ENCODE measurements around the gene ESPNL.

ESPNL gene

GRCh38 chr2:238059505-238059904, 40.6 kb upstream of the ESPNL start:
- Histone ChIP-seq H4K20me1 (ENCODE audit: insufficient read depth, low read length) (no peaks in the 10 kb centered on the region), H3K4me3 (ENCODE audit: low read depth in 1 of 2, low read length in 2 of 2) (peak overlapping the region; percentile 57 to 100), H2AFZ (ENCODE audit: low read depth, low read length) (no peak overlapping the region), H3K27me3 (ENCODE audit: insufficient read depth, low read length, poor library complexity) (no peaks in the 10 kb centered on the region), H3K9me3 (ENCODE audit: insufficient read depth, low read length, severe bottlenecking) (no peaks in the 10 kb centered on the region), H3K79me2 (ENCODE audit: insufficient read depth, low read length) (peaks cover 37% of the 10 kb centered on the region), H3K9ac (ENCODE audit: low read depth, low read length) (peak overlapping the region; percentile 97), H3K4me1 (ENCODE audit: insufficient read depth, low read length) (peaks cover 30% of the 10 kb centered on the region), H3K4me2 (ENCODE audit: insufficient read depth, low read length) (peak overlapping the region; percentile 88), H3K36me3 (ENCODE audit: insufficient read depth, low read length) (peaks cover 9% of the 10 kb centered on the region), H3K27ac (ENCODE audit: low read length) (peak overlapping the region; percentile 83)
- no peak for ATAC-seq (ENCODE audit: insufficient read depth, low read depth)
- TF ChIP-seq EZH2 (IDR thresholded peaks at IDR 0.05; ENCODE audit: borderline replicate concordance, low read depth, low read length, severe bottlenecking) = no peak
- no peak for TF ChIP-seq CTCF (IDR thresholded peaks at IDR 0.05; ENCODE audit: borderline replicate concordance, extremely low read depth, low read length, poor library complexity, severe bottlenecking)
- no peak for DNase-seq

- H3K9me3 ChIP-seq (ENCODE audit: insufficient read depth, low read length, severe bottlenecking) = no peaks in the 10 kb centered on the region
- DNase-seq (no peak), ATAC-seq (ENCODE audit: insufficient read depth, low read depth) (no peak)
- peaks cover 15% of the 10 kb centered on the region for H3K36me3 ChIP-seq (ENCODE audit: insufficient read depth, low read length)
- H2AFZ ChIP-seq (ENCODE audit: low read depth, low read length) = peak overlapping the region; percentile 79
- peak overlapping the region; percentile 83 for H3K27ac ChIP-seq (ENCODE audit: low read length)
- peaks cover 40% of the 10 kb centered on the region for H3K79me2 ChIP-seq (ENCODE audit: insufficient read depth, low read length)
- H4K20me1 ChIP-seq (ENCODE audit: insufficient read depth, low read length) = no peaks in the 10 kb centered on the region
- no peaks in the 10 kb centered on the region for H3K27me3 ChIP-seq (ENCODE audit: insufficient read depth, low read length, poor library complexity)
- H3K4me2 ChIP-seq (ENCODE audit: insufficient read depth, low read length) = peak overlapping the region; percentile 88
- no peak for TF ChIP-seq CTCF (IDR thresholded peaks at IDR 0.05; ENCODE audit: borderline replicate concordance, extremely low read depth, low read length, poor library complexity, severe bottlenecking)
- TF ChIP-seq EZH2 (IDR thresholded peaks at IDR 0.05; ENCODE audit: borderline replicate concordance, low read depth, low read length, severe bottlenecking) = no peak
- H3K4me1 ChIP-seq (ENCODE audit: insufficient read depth, low read length) = peaks cover 30% of the 10 kb centered on the region
- peak overlapping the region; percentile 57 to 100 for H3K4me3 ChIP-seq (ENCODE audit: low read depth in 1 of 2, low read length in 2 of 2)
- H3K9ac ChIP-seq (ENCODE audit: low read depth, low read length) = peak overlapping the region; percentile 97
Measured at GRCh38 chr2:238060096-238060541, 40.0 kb upstream of the ESPNL start.

- Histone ChIP-seq H4K20me1 (ENCODE audit: insufficient read depth, low read length) (no peaks in the 10 kb centered on the region), H3K27me3 (ENCODE audit: insufficient read depth, low read length, poor library complexity) (no peaks in the 10 kb centered on the region), H3K4me3 (ENCODE audit: low read depth in 1 of 2, low read length in 2 of 2) (peak within 1 kb of the TSS; percentile 96 to 100), H3K36me3 (ENCODE audit: insufficient read depth, low read length) (peaks cover 20% of the 10 kb centered on the region), H3K9ac (ENCODE audit: low read depth, low read length) (peak within 1 kb of the TSS; percentile 97), H3K27ac (ENCODE audit: low read length) (peak within 1 kb of the TSS; percentile 86), H3K79me2 (ENCODE audit: insufficient read depth, low read length) (peaks cover 41% of the 10 kb centered on the region), H3K4me2 (ENCODE audit: insufficient read depth, low read length) (peak within 1 kb of the TSS; percentile 88), H3K4me1 (ENCODE audit: insufficient read depth, low read length) (peaks cover 30% of the 10 kb centered on the region), H3K9me3 (ENCODE audit: insufficient read depth, low read length, severe bottlenecking) (no peaks in the 10 kb centered on the region), H2AFZ (ENCODE audit: low read depth, low read length) (peak within 1 kb of the TSS; percentile 97)
- TF ChIP-seq EZH2 (IDR thresholded peaks at IDR 0.05; ENCODE audit: borderline replicate concordance, low read depth, low read length, severe bottlenecking) = no peak
- no peak for TF ChIP-seq CTCF (IDR thresholded peaks at IDR 0.05; ENCODE audit: borderline replicate concordance, extremely low read depth, low read length, poor library complexity, severe bottlenecking)
- DNase-seq (peak; percentile 98), ATAC-seq (ENCODE audit: insufficient read depth, low read depth) (peak; percentile 94)
Measured at GRCh38 chr2:238060542-238061314, 39.4 kb upstream of the ESPNL start, which contains the start of gene SCLY. Gene SCLY (plus strand): TSS chr2:238061001. CDS start chr2:238061055, 54 bp downstream.

Data from DND-41 (cell line).